Fibroblast of lung (primary cell): ENCODE measurements around the gene NOVA1.

Source experiments
- EZH2 ChIP-seq: IDR thresholded peaks from 2 replicates; pipeline ENCODE4 v1.5.1; 2012; ENCODE audit warnings: low read length, control low read depth, mild to moderate bottlenecking; ENCODE audit errors: missing control alignments
- TF ChIP-seq, protein P1 (sequence below), 2 donors: IDR thresholded peaks in 1 of 2; conservative IDR thresholded peaks in 1 of 2; 1 replicate in 1 of 2; 2 replicates in 1 of 2; pipeline ENCODE4 v1.5.1; 2011 to 2012; ENCODE audit warnings: low read length in 2 of 2, control low read depth in 1 of 2, inconsistent platforms in 1 of 2, low read depth in 1 of 2, mild to moderate bottlenecking in 1 of 2

DNA sequence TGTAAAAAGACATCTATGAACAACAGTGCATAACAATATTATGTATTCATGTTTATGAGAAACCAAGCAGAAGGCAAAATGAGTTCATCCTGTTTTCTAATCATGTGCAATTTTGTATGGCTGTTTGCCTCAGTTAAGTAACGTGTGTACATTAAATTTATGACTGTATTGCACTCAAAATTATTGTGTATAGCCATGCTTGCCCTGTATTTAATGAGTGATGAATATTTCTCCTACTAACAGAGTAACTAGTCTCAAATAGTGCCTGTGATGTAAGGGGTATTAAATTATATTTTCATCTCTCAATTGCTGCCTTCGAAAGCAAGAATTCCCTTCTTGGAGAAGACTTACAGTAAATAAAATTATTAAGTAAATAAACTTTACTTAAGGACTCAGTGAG, 154.2 kb downstream of the NOVA1 start:
- TF ChIP-seq, protein P1, sequence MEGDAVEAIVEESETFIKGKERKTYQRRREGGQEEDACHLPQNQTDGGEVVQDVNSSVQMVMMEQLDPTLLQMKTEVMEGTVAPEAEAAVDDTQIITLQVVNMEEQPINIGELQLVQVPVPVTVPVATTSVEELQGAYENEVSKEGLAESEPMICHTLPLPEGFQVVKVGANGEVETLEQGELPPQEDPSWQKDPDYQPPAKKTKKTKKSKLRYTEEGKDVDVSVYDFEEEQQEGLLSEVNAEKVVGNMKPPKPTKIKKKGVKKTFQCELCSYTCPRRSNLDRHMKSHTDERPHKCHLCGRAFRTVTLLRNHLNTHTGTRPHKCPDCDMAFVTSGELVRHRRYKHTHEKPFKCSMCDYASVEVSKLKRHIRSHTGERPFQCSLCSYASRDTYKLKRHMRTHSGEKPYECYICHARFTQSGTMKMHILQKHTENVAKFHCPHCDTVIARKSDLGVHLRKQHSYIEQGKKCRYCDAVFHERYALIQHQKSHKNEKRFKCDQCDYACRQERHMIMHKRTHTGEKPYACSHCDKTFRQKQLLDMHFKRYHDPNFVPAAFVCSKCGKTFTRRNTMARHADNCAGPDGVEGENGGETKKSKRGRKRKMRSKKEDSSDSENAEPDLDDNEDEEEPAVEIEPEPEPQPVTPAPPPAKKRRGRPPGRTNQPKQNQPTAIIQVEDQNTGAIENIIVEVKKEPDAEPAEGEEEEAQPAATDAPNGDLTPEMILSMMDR (conservative IDR thresholded peaks at IDR 0.05 in 1 of 2, IDR thresholded peaks at IDR 0.05 in 1 of 2; ENCODE audit: low read depth in 1 of 2, low read length in 2 of 2) = no peak
- no peak for TF ChIP-seq EZH2
